GM18868 (cell line): Measurements from ENCODE around the gene PRR30.
"Not testable (repeated sequence)": the region's sequence is repeated elsewhere in the genome, so short reads cannot be mapped to it uniquely, and the experiment has no call there.

Source experiments
- ATAC-seq: cut with Tn5 transposase; IDR thresholded peaks from one replicate; pipeline ENCODE4 v1.9.1; 2021; ENCODE audit warnings: mild to moderate bottlenecking, moderate library complexity; ENCODE audit not compliant: unreplicated experiment

Gene PRR30

DNA sequence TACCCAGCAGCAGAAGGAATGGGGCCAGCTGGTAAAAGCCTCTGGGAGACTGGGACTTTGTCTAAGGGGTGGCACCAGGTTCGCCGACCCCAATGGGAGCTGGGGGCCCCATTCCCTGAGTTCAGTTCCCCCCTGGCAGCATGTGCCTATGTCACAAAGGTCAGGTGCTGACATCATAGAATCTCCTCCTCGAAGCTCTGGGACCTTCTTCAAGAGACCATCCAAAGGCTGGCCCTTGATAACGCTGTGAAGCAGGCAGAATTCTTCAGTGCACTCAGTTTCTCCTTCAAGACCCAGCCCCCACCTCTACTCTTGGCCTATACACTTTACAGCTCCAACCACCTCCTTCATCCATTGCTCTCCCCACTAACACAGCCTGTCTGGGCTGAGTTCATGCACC lies at the start of gene PRR30:
Gene PRR30 (minus strand): TSS at position 101 of the 400 bp plus-strand sequence. CDS start 1,081 bp downstream, outside the sequence.
- ATAC-seq: no peak

DNA sequence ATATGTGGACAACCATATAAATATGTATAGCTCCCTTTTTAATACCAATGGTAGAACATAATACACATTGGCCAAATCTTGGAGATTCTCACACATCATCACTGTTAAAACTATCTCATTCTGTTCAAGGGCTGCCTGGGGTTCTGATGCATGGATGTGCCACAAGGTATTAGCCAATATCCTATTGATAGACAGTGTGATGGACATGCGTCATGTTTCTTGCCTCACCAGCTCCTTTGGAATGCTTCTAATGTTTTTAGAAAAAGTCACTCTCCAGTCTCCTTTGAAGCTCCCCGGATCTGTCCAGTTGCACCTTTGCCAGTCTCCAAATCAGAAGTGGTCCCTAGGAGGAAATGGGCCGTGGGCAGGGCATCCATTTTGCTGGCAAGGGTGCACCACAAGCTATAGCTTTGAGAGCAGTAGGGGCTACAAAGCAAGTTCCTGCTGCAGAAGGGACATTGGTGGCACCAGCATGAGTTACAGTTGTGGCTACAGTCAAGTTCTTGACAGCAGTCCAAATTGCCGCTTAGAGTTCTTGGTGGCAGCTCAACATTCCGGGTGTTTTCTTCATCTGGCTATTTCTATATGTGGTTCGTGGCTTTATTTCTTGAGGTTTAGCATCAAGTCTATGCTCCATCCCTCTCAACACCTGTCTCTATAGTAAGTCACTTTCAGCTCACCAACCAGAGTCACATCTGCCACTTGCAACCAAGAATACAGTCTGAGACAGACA lies 47.6 kb upstream of the PRR30 start:
- ATAC-seq: no peak

DNA sequence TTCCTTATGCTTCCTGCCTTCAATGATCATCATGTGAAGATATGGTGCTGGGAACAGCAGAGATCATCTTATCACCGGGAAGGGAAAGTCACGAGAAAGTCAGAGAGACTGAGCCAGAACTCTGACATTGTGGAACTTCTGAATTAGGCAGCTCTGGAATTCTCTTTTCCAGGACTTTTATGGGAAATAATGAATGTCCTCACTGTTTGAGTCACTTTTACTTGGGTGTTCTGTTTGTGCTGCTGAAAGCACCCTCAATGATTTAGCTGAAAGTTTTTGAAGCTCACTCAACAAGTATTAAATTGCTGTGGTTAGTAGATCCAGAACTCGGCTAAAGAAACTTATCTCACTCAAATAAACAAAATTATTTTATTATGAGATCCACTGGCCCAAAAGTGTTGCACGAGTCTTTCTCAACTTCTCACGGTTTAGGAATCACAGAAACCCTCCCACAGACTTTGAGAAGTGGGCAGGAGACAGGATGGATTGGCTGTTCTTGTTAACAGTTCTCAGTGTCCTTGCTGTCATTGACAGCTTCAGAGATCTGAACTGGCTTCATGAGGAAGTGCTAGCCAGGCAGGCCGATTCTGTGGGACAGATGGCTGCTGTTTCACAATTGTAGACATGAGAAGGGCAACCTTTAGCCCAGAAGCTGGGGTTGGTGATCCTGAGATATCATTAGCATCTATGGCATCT lies 46.3 kb upstream of the PRR30 start:
- ATAC-seq: no peak

DNA sequence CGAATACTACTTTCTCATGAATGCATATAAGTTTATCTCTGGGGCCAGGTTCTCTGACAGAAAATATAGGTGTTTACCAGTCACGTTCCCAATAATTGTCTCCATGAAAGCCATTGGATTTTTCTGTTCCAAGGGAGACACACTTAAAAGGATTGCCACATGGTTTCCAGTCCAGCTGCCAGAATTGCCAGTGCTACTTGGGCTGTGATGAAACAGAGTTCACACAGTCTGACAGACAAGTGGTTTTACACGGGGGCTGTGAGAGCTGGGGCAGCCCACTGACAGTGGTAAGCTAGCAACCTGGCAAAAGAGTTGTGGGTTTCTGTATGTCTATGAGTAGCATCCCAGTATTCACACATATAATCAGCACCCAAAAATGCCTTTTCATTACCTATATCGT lies 44.9 kb upstream of the PRR30 start:
- no peak for ATAC-seq

DNA sequence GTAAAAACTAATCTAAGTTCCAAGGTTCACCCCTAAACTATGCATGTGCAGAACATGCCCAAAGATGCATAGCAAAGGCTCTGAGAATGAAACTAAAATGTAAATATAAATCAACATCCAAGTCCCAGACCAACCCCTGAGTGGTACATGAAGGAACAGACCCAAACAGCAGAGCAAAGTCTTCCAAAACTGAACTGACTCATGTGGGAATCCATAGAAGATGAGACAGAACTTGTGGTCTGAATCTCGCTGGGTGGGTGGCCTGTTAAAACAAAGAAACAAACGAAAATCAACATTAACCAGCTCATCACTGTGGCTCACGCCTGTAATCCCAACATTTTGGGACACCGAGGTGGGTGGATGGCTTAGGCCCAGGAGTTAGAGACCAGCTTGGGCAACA lies 43.1 kb upstream of the PRR30 start:
- no peak for ATAC-seq

DNA sequence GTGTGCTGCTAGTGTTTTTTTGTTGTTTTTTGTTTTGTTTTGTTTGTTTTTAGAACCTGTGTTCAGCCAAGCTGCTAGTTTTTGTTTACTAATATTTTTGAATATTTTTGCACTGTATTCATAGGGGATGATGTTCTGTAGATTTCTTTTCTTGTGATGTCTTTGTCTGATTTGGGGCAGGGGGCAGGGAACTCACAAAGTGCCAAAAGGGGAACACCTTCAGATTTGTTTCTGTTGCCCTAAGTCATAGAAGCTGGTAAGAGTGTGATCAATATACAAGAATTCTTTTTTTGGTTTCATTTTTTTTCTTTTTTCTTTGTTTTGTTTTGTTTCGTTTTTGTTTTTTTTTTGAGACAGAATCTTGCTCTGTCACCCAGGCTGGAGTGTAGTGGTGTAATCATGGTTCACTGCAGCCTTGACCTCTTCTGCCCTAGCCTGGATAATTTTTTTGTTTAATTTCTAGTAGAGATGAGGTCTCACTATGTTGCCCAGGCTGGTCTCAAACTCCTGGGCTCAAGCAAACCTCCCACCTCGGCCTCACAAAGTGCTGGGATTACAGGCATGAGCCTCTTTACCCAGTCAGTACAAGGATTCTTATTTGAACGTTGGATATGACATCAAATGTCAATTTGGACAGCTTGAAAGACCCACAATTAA lies 40.3 kb upstream of the PRR30 start:
- ATAC-seq: no peak

DNA sequence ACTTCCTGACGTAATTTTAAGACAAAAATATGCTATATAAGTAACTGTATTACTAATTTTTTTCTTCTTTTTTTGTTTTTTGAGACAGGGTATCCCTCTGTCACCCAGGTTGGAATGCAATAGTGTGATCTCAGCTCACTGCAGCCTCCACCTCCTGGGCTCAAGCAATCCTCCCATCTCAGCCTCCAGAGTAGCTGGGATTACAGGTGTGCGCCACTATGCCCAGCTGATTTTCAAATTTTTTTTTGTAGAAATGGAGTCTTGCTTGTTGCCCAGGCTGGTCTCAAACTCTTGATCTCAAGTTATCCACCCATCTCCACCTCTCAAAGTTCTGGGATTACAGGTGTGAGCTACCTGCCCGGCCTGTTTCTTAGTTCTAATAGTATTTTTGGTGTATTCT lies 39.3 kb upstream of the PRR30 start:
- no peak for ATAC-seq

DNA sequence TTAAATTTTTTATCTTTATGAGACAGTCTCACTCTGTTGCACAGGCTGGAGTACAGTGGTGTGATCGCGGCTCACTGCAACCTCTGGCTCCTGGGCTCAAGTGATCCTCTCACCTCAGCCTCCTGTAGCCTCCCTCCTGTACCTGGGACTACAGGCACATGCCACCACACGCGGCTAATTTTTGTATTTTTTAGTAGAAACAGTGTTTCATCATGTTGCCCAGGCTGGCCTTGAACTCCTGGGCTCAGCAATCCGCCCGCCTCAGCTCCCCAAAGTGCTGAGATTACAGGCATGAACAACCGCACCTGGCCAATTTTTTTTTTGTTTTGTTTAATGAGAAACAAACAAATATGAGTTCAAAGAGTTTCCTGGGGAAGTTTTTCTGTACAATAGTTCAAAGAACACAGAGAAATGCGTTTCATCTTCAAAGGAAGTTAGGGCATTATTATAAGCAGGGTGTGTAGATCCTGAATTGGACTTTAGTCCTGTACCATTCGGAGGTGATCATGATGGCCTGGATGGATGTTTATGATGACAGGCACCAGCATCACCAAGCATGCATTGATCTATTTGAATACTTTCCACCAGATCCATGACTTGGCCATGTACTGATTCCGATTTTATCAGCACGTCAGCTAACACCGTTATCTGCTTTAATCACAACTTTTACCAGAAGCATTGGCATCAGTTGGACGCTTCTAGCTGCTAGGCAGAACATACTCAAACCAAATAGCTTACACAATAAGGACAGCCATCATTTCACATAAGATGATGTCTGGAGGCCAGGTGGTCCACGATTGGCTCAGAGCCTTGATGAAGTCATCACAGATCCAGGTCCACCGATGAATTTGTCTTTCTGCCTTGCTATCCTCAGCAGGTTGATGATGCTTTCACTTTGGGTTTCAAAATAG lies 38.5 kb upstream of the PRR30 start:
- no peak for ATAC-seq

DNA sequence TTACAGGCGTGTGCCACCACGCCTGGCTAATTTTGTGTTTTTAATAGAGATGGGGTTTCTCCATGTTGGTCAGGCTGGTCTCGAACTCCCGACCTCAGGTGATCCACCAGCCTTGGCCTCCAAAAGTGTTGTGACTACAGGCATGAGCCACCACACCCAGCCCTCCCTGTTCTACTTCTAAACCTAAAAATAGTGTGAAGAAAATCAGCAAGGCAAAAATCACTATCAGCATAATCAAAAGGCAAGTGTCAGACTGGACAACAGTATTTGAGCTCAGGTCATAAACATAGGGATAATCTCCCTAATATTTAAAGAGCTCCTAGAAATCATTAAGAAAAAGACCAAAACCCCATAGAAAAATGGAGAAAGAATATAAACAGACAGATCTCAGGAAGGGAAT lies 36.6 kb upstream of the PRR30 start:
- ATAC-seq: not testable (repeated sequence)

DNA sequence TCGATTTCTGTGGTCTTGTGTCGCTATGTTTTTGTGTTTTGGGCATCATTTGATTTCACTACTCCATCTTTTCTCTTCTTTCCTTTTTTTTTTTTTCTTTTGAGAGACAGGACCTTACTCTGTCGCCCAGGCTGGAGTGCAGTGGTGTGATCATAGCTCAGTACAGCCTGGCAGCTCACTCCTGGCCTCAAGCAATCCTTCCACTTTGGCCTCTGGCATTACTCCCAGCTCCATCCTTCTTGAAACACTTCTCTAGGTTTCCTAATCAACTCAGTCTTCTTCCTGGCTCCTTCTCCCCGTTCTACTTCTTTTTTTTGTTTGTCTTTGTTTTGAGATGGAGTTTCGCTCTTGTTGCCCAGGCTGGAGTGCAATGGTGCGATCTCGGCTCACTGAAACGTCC lies 36.1 kb upstream of the PRR30 start:
- no peak for ATAC-seq

DNA sequence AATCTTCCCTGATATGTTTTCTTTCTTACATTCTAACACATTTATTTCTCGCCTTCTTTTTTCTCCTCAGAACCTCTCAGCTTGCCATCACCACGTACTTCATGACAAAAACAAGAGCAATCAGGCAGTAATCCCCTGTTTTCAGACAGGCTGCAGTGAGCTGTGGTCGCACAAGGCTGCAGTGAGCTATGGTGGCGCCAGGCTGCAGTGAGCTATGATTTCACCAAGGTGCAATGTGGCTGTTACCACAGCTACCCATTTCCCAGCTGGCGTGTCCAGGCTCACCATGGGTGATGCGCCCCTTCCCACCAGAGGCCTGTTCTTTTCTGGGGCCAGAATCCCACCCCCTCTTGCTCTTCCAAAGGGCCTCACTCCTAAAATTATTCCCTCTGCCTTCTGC lies 35.4 kb upstream of the PRR30 start:
- no peak for ATAC-seq

DNA sequence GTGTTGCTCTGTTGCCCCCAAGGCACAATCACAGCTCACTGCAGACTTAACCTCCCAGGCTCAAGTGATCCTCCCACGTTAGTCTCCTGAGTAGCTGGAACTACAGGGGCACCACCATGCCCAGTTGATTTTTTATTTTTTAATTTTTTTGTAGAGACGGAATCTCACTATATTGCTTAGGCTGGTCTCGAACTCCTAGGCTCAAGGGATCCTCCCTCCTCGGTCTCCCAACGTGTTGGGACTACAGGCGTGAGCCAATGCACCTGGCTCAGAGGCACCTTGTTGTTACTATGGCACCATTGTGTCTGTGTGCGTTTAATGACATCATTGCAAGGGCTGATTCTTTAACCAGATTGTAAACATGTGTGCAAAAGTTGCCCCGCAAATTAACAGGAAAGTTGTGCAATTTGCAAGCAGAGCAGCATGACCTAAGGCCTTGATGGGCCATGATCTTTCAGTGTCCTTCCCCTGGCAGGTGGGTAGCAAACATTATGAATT lies 32.2 kb upstream of the PRR30 start:
- ATAC-seq: no peak

DNA sequence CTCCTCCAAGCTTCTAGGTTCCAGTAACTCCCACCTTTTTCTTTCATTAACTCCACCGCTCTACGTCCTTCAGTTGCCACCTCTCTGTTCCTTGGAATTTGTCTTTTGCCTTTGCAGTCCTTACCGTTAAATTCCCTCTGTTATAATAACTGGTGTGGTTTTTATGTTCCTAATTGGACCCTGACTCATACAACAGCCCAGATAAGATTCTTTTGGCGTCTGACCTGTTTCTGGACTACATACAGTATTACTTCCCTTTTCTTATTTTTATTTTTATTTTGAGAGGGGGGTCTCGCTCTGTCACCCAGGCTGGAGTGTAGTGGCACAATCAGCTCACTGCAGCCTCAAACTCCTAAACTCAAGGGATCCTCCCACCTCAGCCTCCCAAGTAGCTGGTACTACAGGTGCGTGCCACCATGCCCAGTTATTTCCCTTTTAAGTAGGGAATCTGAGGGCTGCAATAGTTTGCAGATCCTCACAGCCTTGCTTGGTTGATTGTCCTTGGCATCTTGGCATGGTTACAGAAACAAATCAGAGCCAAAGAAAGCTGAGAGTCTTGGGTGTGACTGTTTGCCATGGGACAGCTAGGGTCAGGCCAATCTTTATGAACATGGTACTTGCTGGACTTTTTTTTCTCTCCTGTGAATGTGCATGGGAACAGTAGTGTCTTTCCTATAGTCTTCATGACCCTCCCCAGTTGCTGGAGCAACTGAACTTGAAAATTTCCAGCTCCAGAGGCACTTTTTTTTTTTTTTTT lies 31.5 kb upstream of the PRR30 start:
- ATAC-seq: no peak

DNA sequence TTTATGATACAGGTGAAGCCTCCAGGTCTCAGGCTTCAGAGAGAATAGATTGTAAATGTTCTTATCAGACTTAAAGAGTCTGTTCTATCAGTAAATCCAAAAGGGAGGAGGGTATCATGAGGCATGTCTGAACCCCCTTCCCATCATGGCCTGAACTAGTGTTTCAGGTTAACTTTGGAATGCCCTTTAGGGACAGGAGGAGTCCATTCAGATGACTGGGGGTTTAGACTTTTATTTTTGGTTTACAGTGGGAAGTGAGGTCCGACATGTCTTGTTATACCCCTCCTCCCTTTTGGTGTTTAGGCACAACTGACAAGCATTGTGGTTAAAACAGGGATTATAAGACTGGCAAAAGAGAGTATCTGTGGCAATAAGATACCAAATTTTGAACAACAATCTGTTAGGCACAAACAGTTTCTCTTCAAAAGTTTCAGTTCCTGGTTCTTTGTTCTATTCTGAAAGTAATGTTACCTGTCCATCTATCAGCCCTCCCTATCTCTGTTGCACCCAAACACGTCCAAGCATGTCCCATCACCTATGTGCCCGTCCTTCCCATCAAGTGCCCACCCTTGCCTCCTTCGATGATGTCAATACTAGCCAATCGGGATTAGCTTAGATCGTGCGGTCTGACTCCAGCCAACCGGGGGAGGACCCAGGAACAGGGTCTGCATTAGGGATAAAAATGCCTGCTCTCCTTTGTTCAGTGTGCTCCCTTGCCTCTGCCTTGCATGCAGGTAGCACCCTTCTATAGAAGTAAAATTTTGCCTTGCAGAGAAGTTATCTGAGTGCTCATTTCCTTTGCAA lies 26.0 kb upstream of the PRR30 start:
- no peak for ATAC-seq

DNA sequence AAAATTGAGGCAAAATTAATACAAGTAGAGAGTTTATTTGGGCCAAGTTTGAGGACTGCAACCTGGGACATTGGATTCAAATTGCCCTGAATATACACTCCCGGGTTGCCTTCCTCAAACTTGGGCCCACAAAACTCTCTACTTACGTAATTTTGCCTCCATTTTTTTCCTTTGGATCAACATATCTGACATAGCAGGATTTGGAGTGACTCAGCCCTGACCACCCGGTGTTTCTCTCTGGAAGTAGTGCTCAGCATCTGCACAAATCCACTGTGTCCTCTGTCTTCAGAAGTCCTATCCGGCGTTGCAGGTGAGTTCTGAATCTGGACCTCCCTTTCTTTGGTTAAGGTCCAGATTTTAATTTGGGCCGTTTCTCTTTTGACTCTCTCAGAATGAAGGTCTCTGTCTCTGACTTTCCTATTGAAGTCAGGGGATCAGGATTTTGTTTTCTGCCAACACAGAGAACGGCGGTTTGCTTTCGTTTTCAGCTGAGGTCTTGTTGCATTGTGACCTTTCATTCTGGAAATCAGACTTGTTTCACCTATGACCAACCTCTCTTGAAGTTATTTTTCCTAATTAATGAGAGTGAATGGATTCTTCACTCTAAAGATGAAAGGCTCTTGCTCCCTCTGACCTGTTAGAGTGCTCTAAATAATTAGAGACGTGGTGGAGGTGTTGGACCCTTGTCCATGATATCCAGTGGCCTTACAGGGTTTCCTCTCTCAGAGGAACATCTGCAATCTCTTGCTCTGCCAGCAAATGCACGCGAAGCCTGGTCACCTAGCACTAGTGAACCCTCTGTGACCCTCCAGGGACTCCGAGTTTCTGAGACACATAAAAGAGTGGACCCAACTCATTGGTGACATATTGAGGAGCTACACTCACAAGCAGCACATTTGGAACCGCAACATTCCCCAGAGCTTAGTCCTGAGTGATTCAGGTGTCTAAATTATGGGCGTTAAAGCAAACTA lies 23.2 kb upstream of the PRR30 start:
- no peak for ATAC-seq

DNA sequence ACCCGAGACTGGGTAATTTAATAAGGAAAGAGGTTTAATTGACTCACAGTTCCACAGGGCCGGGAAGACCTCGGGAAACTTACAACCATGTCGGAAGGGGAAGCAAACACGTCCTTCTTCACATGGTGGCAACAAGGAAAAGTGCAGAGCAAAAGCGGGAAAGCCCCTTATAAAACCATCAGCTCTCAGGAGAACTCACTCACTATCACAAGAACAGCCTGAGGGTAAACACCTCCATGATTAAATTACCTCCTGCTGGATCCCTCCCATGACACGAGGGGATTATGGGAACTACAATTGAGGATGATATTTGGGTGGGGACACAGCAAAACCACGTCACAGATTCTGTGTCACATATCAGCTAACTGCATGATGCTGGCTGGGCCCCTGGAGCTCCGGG lies 21.0 kb upstream of the PRR30 start:
- no peak for ATAC-seq

DNA sequence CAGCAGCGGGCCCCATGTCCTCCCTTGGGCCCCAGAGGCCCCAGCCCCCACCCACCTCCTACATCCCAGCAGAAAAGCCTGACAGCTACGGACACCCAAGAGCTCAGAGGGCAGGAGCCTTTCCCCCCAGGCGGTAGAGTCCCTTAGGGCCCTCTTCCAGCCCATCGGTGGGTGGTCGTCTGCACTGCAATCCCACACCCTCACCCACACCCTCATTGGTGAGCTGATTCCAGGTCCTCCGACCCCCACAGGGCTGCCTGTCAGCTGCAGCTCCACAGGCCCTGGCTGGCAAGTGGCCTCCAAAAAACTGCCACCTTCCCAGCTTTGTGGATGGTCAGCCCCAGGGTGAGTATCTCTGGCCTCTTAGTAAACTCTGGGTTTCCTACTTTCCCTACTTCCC lies 20.1 kb upstream of the PRR30 start:
- ATAC-seq: no peak

DNA sequence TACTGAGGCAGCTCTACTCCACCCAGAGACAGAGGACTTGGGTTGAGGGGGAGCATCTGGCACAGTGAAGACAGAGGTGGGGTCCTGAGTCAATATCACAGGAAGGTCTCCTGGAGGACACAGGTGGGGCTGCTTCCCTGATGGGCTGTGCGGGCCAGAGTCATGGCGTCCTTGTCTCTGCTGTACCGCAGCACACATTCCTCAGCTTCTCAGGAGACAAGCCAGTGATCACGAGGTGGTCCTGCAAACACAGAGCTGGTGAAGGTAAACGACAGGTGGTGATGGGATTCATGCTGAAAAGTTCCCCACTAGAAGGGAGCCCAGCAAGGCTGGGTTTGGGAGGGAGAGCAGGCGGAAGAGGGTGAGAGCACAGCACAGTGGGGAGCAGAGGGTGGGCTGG lies 19.3 kb upstream of the PRR30 start:
- ATAC-seq: no peak
